ENCODE results near the gene TAF6L.

Gene TAF6L

GRCh38 chr11:62831520-62832335 lies 60.5 kb downstream of the TAF6L start, which contains the start of gene STX5:
Gene STX5, minus strand, starts transcription at chr11:62832051. Its CDS starts 808 bp downstream, at chr11:62831243.
- H3K9me3 ChIP-seq (ENCODE audit: insufficient read depth, low read depth, low read length) = no peaks in the 10 kb centered on the region
- H3K36me3 ChIP-seq (ENCODE audit: insufficient read depth, low read length) = peaks cover 17% of the 10 kb centered on the region; the same call in 1 of the 2 replicates
- peak within 1 kb of the TSS; percentile 80 for H3K4me2 ChIP-seq (ENCODE audit: low read depth, low read length, poor library complexity, severe bottlenecking)
- no peaks in the 10 kb centered on the region for H3F3A ChIP-seq (ENCODE audit: low read depth)
- peak within 1 kb of the TSS; percentile 80 for H3K9ac ChIP-seq (ENCODE audit: low read depth, low read length, poor library complexity, severe bottlenecking)
- peaks cover 8% of the 10 kb centered on the region for H4K20me1 ChIP-seq (ENCODE audit: insufficient read depth, low read length, poor library complexity, severe bottlenecking)
- H3K9me2 ChIP-seq (replicated peaks; ENCODE audit: low read depth, low read length) = no peaks in the 10 kb centered on the region
- H3K4me1 ChIP-seq (ENCODE audit: insufficient read depth, low read length, poor library complexity, severe bottlenecking) = peaks cover 14% of the 10 kb centered on the region
- peaks cover 50% of the 10 kb centered on the region for H3K79me2 ChIP-seq (ENCODE audit: insufficient read depth, low read length)
- H3K27me3 ChIP-seq (ENCODE audit: insufficient read depth, low read length, poor library complexity, severe bottlenecking) = no peaks in the 10 kb centered on the region
- no peak for TF ChIP-seq CTCF (conservative IDR thresholded peaks at IDR 0.05; ENCODE audit: low read length)
- no peak for TF ChIP-seq EZH2phosphoT487 (IDR thresholded peaks at IDR 0.05; ENCODE audit: borderline replicate concordance)
- peak within 1 kb of the TSS; percentile 80 for H2AFZ ChIP-seq (ENCODE audit: low read length)
- peak within 1 kb of the TSS; percentile 93 for H3K4me3 ChIP-seq (ENCODE audit: low read length, poor library complexity, severe bottlenecking)

- H3K9me2 ChIP-seq (replicated peaks; ENCODE audit: low read depth, low read length) = no peaks in the 10 kb centered on the region
- H4K20me1 ChIP-seq (ENCODE audit: insufficient read depth, low read length, poor library complexity, severe bottlenecking) = peaks cover 8% of the 10 kb centered on the region
- H3K9ac ChIP-seq (ENCODE audit: low read depth, low read length, poor library complexity, severe bottlenecking) = peak within 1 kb of the TSS; percentile 80
- H3K27me3 ChIP-seq (ENCODE audit: insufficient read depth, low read length, poor library complexity, severe bottlenecking) = no peaks in the 10 kb centered on the region
- H3K79me2 ChIP-seq (ENCODE audit: insufficient read depth, low read length) = peaks cover 51% of the 10 kb centered on the region
- H3K4me1 ChIP-seq (ENCODE audit: insufficient read depth, low read length, poor library complexity, severe bottlenecking) = peaks cover 14% of the 10 kb centered on the region
- peaks cover 11% of the 10 kb centered on the region; the same call in 1 of the 2 replicates for H3K36me3 ChIP-seq (ENCODE audit: insufficient read depth, low read length)
- peak within 1 kb of the TSS; percentile 93 for H3K4me3 ChIP-seq (ENCODE audit: low read length, poor library complexity, severe bottlenecking)
- peak within 1 kb of the TSS; percentile 80 for H2AFZ ChIP-seq (ENCODE audit: low read length)
- H3K4me2 ChIP-seq (ENCODE audit: low read depth, low read length, poor library complexity, severe bottlenecking) = peak within 1 kb of the TSS; percentile 72
- H3F3A ChIP-seq (ENCODE audit: low read depth) = no peaks in the 10 kb centered on the region
- no peaks in the 10 kb centered on the region for H3K9me3 ChIP-seq (ENCODE audit: insufficient read depth, low read depth, low read length)
- TF ChIP-seq CTCF (conservative IDR thresholded peaks at IDR 0.05; ENCODE audit: low read length) = no peak
- TF ChIP-seq EZH2phosphoT487 (IDR thresholded peaks at IDR 0.05; ENCODE audit: borderline replicate concordance) = no peak
Measured at GRCh38 chr11:62832336-62833234, 61.4 kb downstream of the TAF6L start, which contains the start of gene TEX54. Gene TEX54, minus strand, starts transcription at chr11:62832841.

- no peak overlapping the region for H3K4me2 ChIP-seq (ENCODE audit: low read depth, low read length, poor library complexity, severe bottlenecking)
- no peaks in the 10 kb centered on the region for H3K27me3 ChIP-seq (ENCODE audit: insufficient read depth, low read length, poor library complexity, severe bottlenecking)
- peaks cover 5% of the 10 kb centered on the region for H3F3A ChIP-seq (ENCODE audit: low read depth)
- no peaks in the 10 kb centered on the region for H3K9me2 ChIP-seq (replicated peaks; ENCODE audit: low read depth, low read length)
- H3K4me1 ChIP-seq (ENCODE audit: insufficient read depth, low read length, poor library complexity, severe bottlenecking) = peaks cover 17% of the 10 kb centered on the region
- TF ChIP-seq CTCF (conservative IDR thresholded peaks at IDR 0.05; ENCODE audit: low read length) (no peak), EZH2phosphoT487 (IDR thresholded peaks at IDR 0.05; ENCODE audit: borderline replicate concordance) (no peak)
- H3K4me3 ChIP-seq (ENCODE audit: low read length, poor library complexity, severe bottlenecking) = no peak overlapping the region
- H2AFZ ChIP-seq (ENCODE audit: low read length) = no peak overlapping the region
- peaks cover 7% of the 10 kb centered on the region for H4K20me1 ChIP-seq (ENCODE audit: insufficient read depth, low read length, poor library complexity, severe bottlenecking)
- H3K79me2 ChIP-seq (ENCODE audit: insufficient read depth, low read length) = peaks cover 46% of the 10 kb centered on the region
- H3K9me3 ChIP-seq (ENCODE audit: insufficient read depth, low read depth, low read length) = no peaks in the 10 kb centered on the region
- peaks cover 11% of the 10 kb centered on the region; the same call in 1 of the 2 replicates for H3K36me3 ChIP-seq (ENCODE audit: insufficient read depth, low read length)
- no peak overlapping the region for H3K9ac ChIP-seq (ENCODE audit: low read depth, low read length, poor library complexity, severe bottlenecking)
Measured at GRCh38 chr11:62835336-62835735, 64.1 kb downstream of the TAF6L start.
